Liver (tissue), 9 donors: Measurements from ENCODE around the gene ZNF689. TPM values are rescaled to one million over a fixed set of nuclear protein-coding genes. Genes with fewer than 3 reads are reported as not detected.

Experiments used
- DNase-seq: peaks from one replicate; pipeline ENCODE4 v3.0.0-alpha.2; 2017; ENCODE audit warnings: low spot score
- H3K27ac ChIP-seq, 2 donors: one replicate each; pipeline ENCODE4 v1.7.0; 2013; ENCODE audit warnings: inconsistent platforms in 2 of 2, low read length in 2 of 2, control low read depth in 1 of 2, low read depth in 1 of 2, mild to moderate bottlenecking in 1 of 2
- H3K27me3 ChIP-seq, 4 donors: one replicate each; pipeline versions ENCODE4 v1.6.1 to v1.7.0; 2013; ENCODE audit warnings: low read length in 3 of 4, inconsistent platforms in 1 of 4, mild to moderate bottlenecking in 1 of 4, moderate library complexity in 1 of 4; ENCODE audit not compliant: control insufficient read depth in 4 of 4, insufficient read depth in 4 of 4
- H3K36me3 ChIP-seq, 4 donors: one replicate each; pipeline versions ENCODE4 v1.6.1 to v1.7.0; 2013; ENCODE audit warnings: low read length in 3 of 4, mild to moderate bottlenecking in 3 of 4, low read depth in 1 of 4, moderate library complexity in 1 of 4; ENCODE audit not compliant: control insufficient read depth in 4 of 4, insufficient read depth in 3 of 4
- H3K4me1 ChIP-seq, 4 donors: one replicate each; pipeline versions ENCODE4 v1.6.1 to v1.7.0; 2013; ENCODE audit warnings: low read length in 3 of 4, mild to moderate bottlenecking in 3 of 4, moderate library complexity in 1 of 4; ENCODE audit not compliant: control insufficient read depth in 4 of 4, insufficient read depth in 4 of 4
- H3K4me3 ChIP-seq, 3 donors: one replicate each; pipeline versions ENCODE4 v1.6.1 to v1.7.0; 2013; ENCODE audit warnings: low read length in 3 of 3, control low read depth in 1 of 3, low read depth in 1 of 3, mild to moderate bottlenecking in 1 of 3
- H3K9ac ChIP-seq, 2 donors: one replicate each; pipeline ENCODE4 v1.7.0; 2013; ENCODE audit warnings: low read length in 2 of 2, mild to moderate bottlenecking in 2 of 2, moderate library complexity in 2 of 2, control low read depth in 1 of 2, low read depth in 1 of 2
- H3K9me3 ChIP-seq, 4 donors: one replicate each; pipeline versions ENCODE4 v1.6.1 to v1.7.0; 2013; ENCODE audit warnings: low read length in 3 of 4; ENCODE audit not compliant: control insufficient read depth in 4 of 4
- EGR1 ChIP-seq, 2 donors: IDR thresholded peaks; 2 replicates each; pipeline ENCODE4 v1.6.1; 2016 to 2018; ENCODE audit warnings: antibody characterized with exemption in 2 of 2, low read depth in 2 of 2
- FOXA1 ChIP-seq: IDR thresholded peaks from 2 replicates; pipeline ENCODE4 v1.6.1; 2016; ENCODE audit warnings: antibody characterized with exemption
- FOXA2 ChIP-seq: IDR thresholded peaks from 2 replicates; pipeline ENCODE4 v1.6.1; 2016; ENCODE audit warnings: antibody characterized with exemption
- GABPA ChIP-seq, 2 donors: IDR thresholded peaks in 1 of 2; conservative IDR thresholded peaks in 1 of 2; 2 replicates each; pipeline ENCODE4 v1.6.1; 2016; ENCODE audit warnings: antibody characterized with exemption in 2 of 2, mild to moderate bottlenecking in 1 of 2, moderate library complexity in 1 of 2
- HNF4A ChIP-seq, 2 donors: conservative IDR thresholded peaks; 2 replicates each; pipeline ENCODE4 v1.6.1; 2016; ENCODE audit warnings: antibody characterized with exemption in 2 of 2, mild to moderate bottlenecking in 2 of 2
- JUND ChIP-seq, 2 donors: IDR thresholded peaks; 2 replicates each; pipeline ENCODE4 v1.6.1; 2016; ENCODE audit warnings: antibody characterized with exemption in 2 of 2
- NR2F2 ChIP-seq: IDR thresholded peaks from 2 replicates; pipeline ENCODE4 v1.6.1; 2016; ENCODE audit warnings: antibody characterized with exemption
- REST ChIP-seq: IDR thresholded peaks from 2 replicates; pipeline ENCODE4 v1.6.1; 2016; ENCODE audit warnings: antibody characterized with exemption, mild to moderate bottlenecking
- SP1 ChIP-seq: IDR thresholded peaks from 2 replicates; pipeline ENCODE4 v1.6.1; 2018; ENCODE audit warnings: antibody characterized with exemption, mild to moderate bottlenecking
- YY1 ChIP-seq: IDR thresholded peaks from 2 replicates; pipeline ENCODE4 v1.6.1; 2016; ENCODE audit warnings: antibody characterized with exemption, mild to moderate bottlenecking
- WGBS: extraction: QIAGEN DNeasy Blood & Tissue Kit; methylation state at CpG from one replicate; pipeline ENCODE4 v1.1.7; 2013; 5-methylcytosine and 5-hydroxymethylcytosine counted together
- polyA plus RNA-seq, 2 donors: library from polyadenylated mRNA; stranded (reverse) in 1 of 2; unstranded in 1 of 2; fragments of 200-250 nt in 1 of 2; fragments of >200 nt in 1 of 2; fragmentation: Nextera tagmentation in 1 of 2; extraction: Ambion mirVana in 1 of 2; gene quantifications; one replicate each; pipeline versions ENCODE4 v1.2.1 to v1.2.3, GENCODE V29; 2013 to 2015
- total RNA-seq, 2 donors: library from RNA; depleted of rRNA; stranded (reverse); fragments of >200 nt; gene quantifications; one replicate each; pipeline ENCODE4 v1.2.3, GENCODE V29; 2014
- TF ChIP-seq, protein P1 (sequence below): fragments of 150-350 bp; IDR thresholded peaks from 2 replicates; pipeline ENCODE4 v1.5.1; 2017; ENCODE audit warnings: improper control_type of control experiment, low read depth, low read length; ENCODE audit not compliant: missing input control
- TF ChIP-seq, protein P2 (sequence below): IDR thresholded peaks from 2 replicates; pipeline ENCODE4 v1.6.1; 2016; ENCODE audit warnings: antibody characterized with exemption
- donor health status: healthy.
- donor health status: healthy.
- donor health status: healthy.
- donor health status: healthy.
- donor health status: healthy.

The ZNF689 gene
- total and polyA plus RNA-seq, 4 donors = 2.6 to 5.8 (median 4.3) TPM

- TF ChIP-seq REST (no peak), FOXA2 (no peak), NR2F2 (no peak), HNF4A (conservative IDR thresholded peaks at IDR 0.05) (no peak), EGR1 (IDR thresholded peaks at IDR 0.05; ENCODE audit: low read depth in 2 of 2) (no peak)
Observed at GRCh38 chr16:30582611-30583340, 27.4 kb downstream of the ZNF689 start (continued).

DNA sequence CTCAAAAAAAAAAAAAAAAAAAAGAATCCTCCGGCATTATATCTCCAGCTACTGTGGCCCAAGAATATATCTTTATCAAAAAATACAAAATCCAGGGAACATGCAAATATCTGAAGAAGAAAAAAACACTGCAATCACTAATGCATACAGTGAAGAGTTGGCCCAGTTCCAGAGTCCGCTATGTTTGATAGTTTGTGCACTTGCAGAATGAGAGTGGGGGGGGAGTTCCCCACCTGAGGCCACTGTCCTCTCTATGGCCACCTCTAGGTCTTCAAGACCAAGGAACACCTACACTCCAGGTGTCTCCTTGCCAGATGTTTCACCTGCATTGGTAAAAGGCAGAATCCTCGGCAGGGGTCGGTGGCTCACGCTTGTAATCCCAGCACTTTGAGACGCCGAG lies 28.7 kb downstream of the ZNF689 start:
- WGBS = 91% methylated on average over 7 of the region's 7 CpGs
- TF ChIP-seq REST (no peak), FOXA1 (no peak), YY1 (no peak), FOXA2 (no peak), JUND (IDR thresholded peaks at IDR 0.05) (no peak)
- TF ChIP-seq, protein P1, sequence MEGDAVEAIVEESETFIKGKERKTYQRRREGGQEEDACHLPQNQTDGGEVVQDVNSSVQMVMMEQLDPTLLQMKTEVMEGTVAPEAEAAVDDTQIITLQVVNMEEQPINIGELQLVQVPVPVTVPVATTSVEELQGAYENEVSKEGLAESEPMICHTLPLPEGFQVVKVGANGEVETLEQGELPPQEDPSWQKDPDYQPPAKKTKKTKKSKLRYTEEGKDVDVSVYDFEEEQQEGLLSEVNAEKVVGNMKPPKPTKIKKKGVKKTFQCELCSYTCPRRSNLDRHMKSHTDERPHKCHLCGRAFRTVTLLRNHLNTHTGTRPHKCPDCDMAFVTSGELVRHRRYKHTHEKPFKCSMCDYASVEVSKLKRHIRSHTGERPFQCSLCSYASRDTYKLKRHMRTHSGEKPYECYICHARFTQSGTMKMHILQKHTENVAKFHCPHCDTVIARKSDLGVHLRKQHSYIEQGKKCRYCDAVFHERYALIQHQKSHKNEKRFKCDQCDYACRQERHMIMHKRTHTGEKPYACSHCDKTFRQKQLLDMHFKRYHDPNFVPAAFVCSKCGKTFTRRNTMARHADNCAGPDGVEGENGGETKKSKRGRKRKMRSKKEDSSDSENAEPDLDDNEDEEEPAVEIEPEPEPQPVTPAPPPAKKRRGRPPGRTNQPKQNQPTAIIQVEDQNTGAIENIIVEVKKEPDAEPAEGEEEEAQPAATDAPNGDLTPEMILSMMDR = no peak
- peaks cover 2 to 21% (median 10%) of the 10 kb centered on the region in 4 donors for H3K4me1 ChIP-seq
- H3K4me3 ChIP-seq = no peak overlapping the region
- H3K27me3 ChIP-seq = no peaks in the 10 kb centered on the region
- no peak overlapping the region for H3K9ac ChIP-seq
- no peak overlapping the region for H3K27ac ChIP-seq
- no peak for DNase-seq
- peaks cover 3 to 17% (median 7%) of the 10 kb centered on the region in 4 donors for H3K36me3 ChIP-seq
- no peaks in the 10 kb centered on the region for H3K9me3 ChIP-seq

DNA sequence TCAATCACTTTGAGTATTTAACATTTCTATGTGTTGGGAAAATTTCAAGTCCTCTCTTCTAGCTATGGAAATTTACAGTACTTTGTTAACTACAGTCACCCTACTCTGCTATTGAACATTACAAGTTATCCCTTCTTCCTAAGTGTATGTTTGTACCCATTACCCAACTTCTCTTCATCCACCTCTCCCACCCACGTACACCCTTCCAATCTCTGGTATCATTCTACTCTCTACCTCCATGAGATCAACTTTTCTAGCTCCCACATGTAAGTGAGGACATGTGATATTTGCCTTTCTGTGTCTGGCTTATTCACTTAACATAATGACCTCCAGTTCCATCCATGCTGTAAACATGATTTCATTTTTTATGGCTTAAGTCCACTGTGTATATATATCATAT lies 35.5 kb downstream of the ZNF689 start:
- H3K27ac ChIP-seq = no peak overlapping the region
- no peak overlapping the region for H3K9ac ChIP-seq
- no peak for DNase-seq
- peaks cover 3 to 20% (median 13%) of the 10 kb centered on the region in 4 donors for H3K4me1 ChIP-seq
- no peaks in the 10 kb centered on the region for H3K27me3 ChIP-seq
- no peaks in the 10 kb centered on the region for H3K9me3 ChIP-seq
- TF ChIP-seq GABPA (IDR thresholded peaks at IDR 0.05 in 1 of 2, conservative IDR thresholded peaks at IDR 0.05 in 1 of 2) (no peak), SP1 (no peak), FOXA1 (no peak), HNF4A (conservative IDR thresholded peaks at IDR 0.05) (no peak), JUND (IDR thresholded peaks at IDR 0.05) (no peak), NR2F2 (no peak), REST (no peak), EGR1 (IDR thresholded peaks at IDR 0.05; ENCODE audit: low read depth in 2 of 2) (no peak)
- TF ChIP-seq, protein P2, sequence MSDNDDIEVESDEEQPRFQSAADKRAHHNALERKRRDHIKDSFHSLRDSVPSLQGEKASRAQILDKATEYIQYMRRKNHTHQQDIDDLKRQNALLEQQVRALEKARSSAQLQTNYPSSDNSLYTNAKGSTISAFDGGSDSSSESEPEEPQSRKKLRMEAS = no peak
- WGBS = 93% methylated on average over 1 of the region's 1 CpG
- H3K4me3 ChIP-seq = no peak overlapping the region
- H3K36me3 ChIP-seq = peaks cover 0 to 3% (median 1%) of the 10 kb centered on the region in 4 donors
